Transverse colon (tissue), 4 donors: ENCODE results near the gene USP38. TPM values are rescaled to one million over a fixed set of nuclear protein-coding genes. Genes with fewer than 3 reads are reported as not detected.

Source experiments
- DNase-seq: peaks from one replicate; pipeline ENCODE4 v3.0.0-alpha.2; 2019
- H3K27ac ChIP-seq, 4 donors: fragments of 200-600 bp; sonication (generic); 2 replicates each; pipeline ENCODE4 v1.5.1; 2016 to 2018; ENCODE audit warnings: inconsistent platforms in 4 of 4
- H3K27me3 ChIP-seq: fragments of 200-600 bp; sonication (generic); 2 replicates; pipeline ENCODE4 v1.5.1; 2017; ENCODE audit warnings: inconsistent platforms
- H3K36me3 ChIP-seq, 4 donors: fragments of 200-600 bp; sonication (generic); 2 replicates each; pipeline ENCODE4 v1.5.1; 2017 to 2019; ENCODE audit warnings: inconsistent platforms in 4 of 4
- H3K4me1 ChIP-seq, 4 donors: fragments of 200-600 bp; sonication (generic); 2 replicates each; pipeline ENCODE4 v1.5.1; 2017 to 2020; ENCODE audit warnings: inconsistent platforms in 4 of 4
- H3K4me3 ChIP-seq, 4 donors: fragments of 200-600 bp; sonication (generic); 1 replicate in 1 of 4; 2 replicates in 3 of 4; pipeline versions ENCODE4 v1.5.1 to v1.6.1; 2017 to 2019; ENCODE audit warnings: inconsistent platforms in 4 of 4
- H3K9me3 ChIP-seq, 2 donors: fragments of 200-600 bp; sonication (generic); 2 replicates each; pipeline ENCODE4 v1.5.1; 2017 to 2019; ENCODE audit warnings: inconsistent platforms in 2 of 2
- CTCF ChIP-seq, 5 experiments: fragments of 200-600 bp in 3 of 5; fragments of 450-650 bp in 2 of 5; sonication (generic) in 3 of 5; IDR thresholded peaks; 1 replicate in 2 of 5; 2 replicates in 3 of 5; pipeline ENCODE4 v1.5.1; 2016 to 2017; ENCODE audit warnings: antibody characterized with exemption in 5 of 5, inconsistent platforms in 3 of 5, mild to moderate bottlenecking in 2 of 5, moderate library complexity in 1 of 5
- EP300 ChIP-seq: sonication (generic); formaldehyde crosslinking; IDR thresholded peaks from one replicate; pipeline ENCODE4 v1.6.1; 2017; ENCODE audit warnings: antibody characterized with exemption, low read depth
- POLR2A ChIP-seq: fragments of 450-650 bp; IDR thresholded peaks from one replicate; pipeline ENCODE4 v1.6.1; 2016; ENCODE audit warnings: antibody characterized with exemption, mild to moderate bottlenecking, moderate library complexity
- POLR2AphosphoS5 ChIP-seq, 3 donors: sonication (generic); formaldehyde crosslinking; IDR thresholded peaks; one replicate each; pipeline ENCODE4 v1.6.1; 2016; ENCODE audit warnings: antibody characterized with exemption in 3 of 3
- WGBS, 2 donors: methylation state at CpG; one replicate each; pipeline ENCODE4 v1.1.5; 2018; ENCODE audit warnings: low coverage in 1 of 2; 5-methylcytosine and 5-hydroxymethylcytosine counted together
- in situ Hi-C, 4 donors: fragments of 200-750 bp; cut with MboI; loops; one replicate each; pipeline versions ENCODE4 v1.15.0 to v1.15.1; 2017; ENCODE audit warnings: low sequenced_read_pairs in 3 of 4, low pct_ligation_motif_present in 1 of 4, low pct_unique_long_range_greater_than_20kb in 1 of 4
- intact Hi-C: fragments of 100-400 bp; cut with DNase I; formaldehyde crosslinking; loops from one replicate; pipeline ENCODE4 v1.15.1; 2023; ENCODE audit warnings: low total_unique reads
- total RNA-seq, 4 donors: library from RNA; depleted of rRNA; stranded (reverse); fragments of >200 nt; gene quantifications; one replicate each; pipeline ENCODE4 v1.1.0, GENCODE V29; 2016

Gene USP38
- total RNA-seq, 4 donors from 2014 or later, result 25.9 to 47.8 (median 41.4) TPM

GRCh38 chr4:143188136-143189088, 3.7 kb downstream of the USP38 start:
- TF ChIP-seq CTCF (IDR thresholded peaks at IDR 0.05), result no peak
- TF ChIP-seq POLR2AphosphoS5 (IDR thresholded peaks at IDR 0.05), result no peak
- TF ChIP-seq EP300, result no peak
- no peak for TF ChIP-seq POLR2A
- intact Hi-C loops, result no loop called here
- H3K4me3 ChIP-seq, result peak overlapping the region in 3 of 4 donors; percentile 75 to 91 (median 89)
- H3K27me3 ChIP-seq, result no peaks in the 10 kb centered on the region
- H3K9me3 ChIP-seq, result no peaks in the 10 kb centered on the region
- no peak for DNase-seq
- H3K36me3 ChIP-seq, result peaks cover 0 to 11% (median 2%) of the 10 kb centered on the region in 4 donors
- 31 to 47% methylated on average over 3 of the region's 3 CpGs for WGBS, 2 donors
- in situ Hi-C loops, result loop anchor here in 1 of 4 donors (25.0 kb wide), 1 partner anchor 201 kb away; no protein-coding TSS in a partner anchor
- peak overlapping the region in 1 of 4 donors; percentile 25 for H3K27ac ChIP-seq
- peaks cover 11 to 49% (median 31%) of the 10 kb centered on the region in 4 donors for H3K4me1 ChIP-seq

GRCh38 chr4:143189528-143189927, 4.8 kb downstream of the USP38 start:
- peaks cover 0 to 11% (median 2%) of the 10 kb centered on the region in 4 donors for H3K36me3 ChIP-seq

GRCh38 chr4:143195581-143195980, 10.9 kb downstream of the USP38 start:
- intact Hi-C loops, result no loop called here
- H3K36me3 ChIP-seq, result peaks cover 0 to 61% (median 23%) of the 10 kb centered on the region in 4 donors

More at GRCh38 chr4:143189528-143189927, 4.8 kb downstream of the USP38 start:
- no peak for TF ChIP-seq POLR2A
- DNase-seq, result no peak
- H3K27ac ChIP-seq, result no peak overlapping the region
- H3K9me3 ChIP-seq, result no peaks in the 10 kb centered on the region
- intact Hi-C loops (no loop called here), in situ Hi-C loops (loop anchor here in 1 of 4 donors (25.0 kb wide), 1 partner anchor 202 kb away; no protein-coding TSS in a partner anchor)
- H3K27me3 ChIP-seq, result no peaks in the 10 kb centered on the region
- 34 to 40% methylated on average over 4 of the region's 4 CpGs for WGBS, 2 donors
- H3K4me1 ChIP-seq, result peaks cover 11 to 43% (median 28%) of the 10 kb centered on the region in 4 donors
- H3K4me3 ChIP-seq, result peak overlapping the region in 1 of 4 donors; percentile 91

GRCh38 chr4:143196323-143196722, 11.6 kb downstream of the USP38 start:
- intact Hi-C loops, result no loop called here

More at GRCh38 chr4:143195581-143195980, 10.9 kb downstream of the USP38 start:
- no peak overlapping the region for H3K4me3 ChIP-seq
- H3K27ac ChIP-seq, result no peak overlapping the region
- TF ChIP-seq CTCF (IDR thresholded peaks at IDR 0.05), result no peak
- TF ChIP-seq POLR2A, result no peak
- no peak for TF ChIP-seq POLR2AphosphoS5 (IDR thresholded peaks at IDR 0.05)
- TF ChIP-seq EP300, result no peak
- in situ Hi-C loops, result loop anchor here in 1 of 4 donors (25.0 kb wide), 1 partner anchor 208 kb away; no protein-coding TSS in a partner anchor
- H3K27me3 ChIP-seq, result no peaks in the 10 kb centered on the region
- DNase-seq, result no peak
- H3K4me1 ChIP-seq, result peaks cover 0 to 6% (median 0%) of the 10 kb centered on the region in 4 donors
- no peaks in the 10 kb centered on the region for H3K9me3 ChIP-seq

More at GRCh38 chr4:143196323-143196722, 11.6 kb downstream of the USP38 start:
- H3K4me1 ChIP-seq, result peaks cover 0 to 2% (median 0%) of the 10 kb centered on the region in 4 donors
- TF ChIP-seq EP300, result no peak
- TF ChIP-seq POLR2A, result no peak
- no peak for TF ChIP-seq CTCF (IDR thresholded peaks at IDR 0.05)
- TF ChIP-seq POLR2AphosphoS5 (IDR thresholded peaks at IDR 0.05), result no peak
- H3K4me3 ChIP-seq, result no peak overlapping the region
- WGBS, 2 donors, result 94 to 100% methylated on average over 2 of the region's 2 CpGs
- peaks cover 0 to 63% (median 22%) of the 10 kb centered on the region in 4 donors for H3K36me3 ChIP-seq
- no peak overlapping the region for H3K27ac ChIP-seq
- H3K9me3 ChIP-seq, result no peaks in the 10 kb centered on the region
- in situ Hi-C loops, result loop anchor here in 1 of 4 donors (25.0 kb wide), 1 partner anchor 209 kb away; no protein-coding TSS in a partner anchor
- no peaks in the 10 kb centered on the region for H3K27me3 ChIP-seq
- no peak for DNase-seq
